ENCODE results near the gene PGAP2.
"Not testable (repeated sequence)": the region's sequence is repeated elsewhere in the genome, so short reads cannot be mapped to it uniquely, and the experiment has no call there.

PGAP2 gene

GRCh38 chr11:3854977-3855807 is 46.8 kb downstream of the PGAP2 start, which contains the start of gene STIM1:
Gene STIM1, plus strand, starts transcription at chr11:3855664. Its CDS starts 607 bp downstream, at chr11:3856271.
- peak; percentile 96 for DNase-seq (ENCODE audit: low spot score)

- no peak for DNase-seq (ENCODE audit: low spot score)
Observed at GRCh38 chr11:3855808-3856491, 47.6 kb downstream of the PGAP2 start.

GRCh38 chr11:3856856-3857553 is 48.6 kb downstream of the PGAP2 start:
- DNase-seq (ENCODE audit: low spot score), result no peak

- DNase-seq (ENCODE audit: low spot score), result no peak
Observed at GRCh38 chr11:3857628-3858027, 49.3 kb downstream of the PGAP2 start.

- no peak for DNase-seq (ENCODE audit: low spot score)
Observed at GRCh38 chr11:3859373-3859881, 51.1 kb downstream of the PGAP2 start.

GRCh38 chr11:3860375-3860774 is 52.0 kb downstream of the PGAP2 start:
- no peak for DNase-seq (ENCODE audit: low spot score)

- DNase-seq (ENCODE audit: low spot score), result not testable (repeated sequence)
Observed at GRCh38 chr11:3860898-3861393, 52.6 kb downstream of the PGAP2 start.

- no peak for DNase-seq (ENCODE audit: low spot score)
Observed at GRCh38 chr11:3861683-3862082, 53.3 kb downstream of the PGAP2 start.

- DNase-seq (ENCODE audit: low spot score), result peak; percentile 49
Observed at GRCh38 chr11:3865388-3866193, 57.2 kb downstream of the PGAP2 start.

GRCh38 chr11:3866206-3866605 is 57.8 kb downstream of the PGAP2 start:
- no peak for DNase-seq (ENCODE audit: low spot score)

- DNase-seq (ENCODE audit: low spot score), result no peak
Observed at GRCh38 chr11:3866836-3867208, 58.5 kb downstream of the PGAP2 start.

- DNase-seq (ENCODE audit: low spot score), result no peak
Observed at GRCh38 chr11:3867209-3868091, 59.1 kb downstream of the PGAP2 start.

- DNase-seq (ENCODE audit: low spot score), result no peak
Observed at GRCh38 chr11:3873712-3874349, 65.5 kb downstream of the PGAP2 start.
